ENCODE data around the gene NUDT21.

DNA sequence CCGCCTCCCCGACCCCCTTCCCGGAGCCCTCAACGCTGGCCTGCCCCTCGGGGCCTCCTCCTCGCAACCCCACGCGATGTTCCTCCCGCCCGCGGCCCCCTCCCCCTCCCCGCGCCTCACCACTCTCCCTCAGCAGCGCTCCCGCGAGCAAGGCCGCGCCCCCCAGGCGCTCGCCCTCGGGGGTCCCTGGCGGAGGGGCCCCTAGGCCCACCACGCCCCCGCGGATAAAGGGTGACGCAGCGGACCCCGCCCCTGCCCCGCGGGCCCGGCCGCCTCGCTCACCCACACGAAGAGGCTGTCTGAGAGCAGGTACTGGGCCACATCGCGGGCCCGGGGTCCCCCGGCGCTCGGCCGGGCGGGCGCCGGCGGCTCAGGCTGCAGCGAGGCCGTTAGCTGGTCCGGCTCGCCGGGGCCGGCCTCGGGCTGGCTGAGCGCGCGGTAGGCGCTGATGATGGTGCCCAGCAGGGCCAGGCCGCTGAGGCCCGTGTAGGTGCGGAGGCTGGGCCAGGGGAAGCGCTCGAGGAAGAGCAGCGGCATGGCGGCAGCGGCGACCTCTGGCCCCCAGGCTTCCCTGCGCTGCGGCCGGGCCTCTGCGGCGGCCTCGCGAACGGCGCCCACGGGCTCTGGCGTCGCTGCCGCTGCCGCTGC lies 26.2 kb downstream of the NUDT21 start:
- no peak for TF ChIP-seq CTCF (IDR thresholded peaks at IDR 0.05)
- no peak for TF ChIP-seq MXI1 (IDR thresholded peaks at IDR 0.05; ENCODE audit: low read depth, low read length)
- no peak for TF ChIP-seq POLR2AphosphoS5 (IDR thresholded peaks at IDR 0.05; ENCODE audit: low read depth, low read length)
- TF ChIP-seq FOXJ3 (CRISPR knock-in tag; IDR thresholded peaks at IDR 0.05): no peak
